Kidney capillary endothelial cell (primary cell): Measurements from ENCODE around the gene SNX30.
A peak's percentile ranks its signal among the peaks of the same experiment; 100 is the strongest.

Experiments
- DNase-seq: peaks from one replicate; pipeline ENCODE4 v3.0.0-alpha.2; 2018; ENCODE audit warnings: low spot score

The SNX30 gene

DNA sequence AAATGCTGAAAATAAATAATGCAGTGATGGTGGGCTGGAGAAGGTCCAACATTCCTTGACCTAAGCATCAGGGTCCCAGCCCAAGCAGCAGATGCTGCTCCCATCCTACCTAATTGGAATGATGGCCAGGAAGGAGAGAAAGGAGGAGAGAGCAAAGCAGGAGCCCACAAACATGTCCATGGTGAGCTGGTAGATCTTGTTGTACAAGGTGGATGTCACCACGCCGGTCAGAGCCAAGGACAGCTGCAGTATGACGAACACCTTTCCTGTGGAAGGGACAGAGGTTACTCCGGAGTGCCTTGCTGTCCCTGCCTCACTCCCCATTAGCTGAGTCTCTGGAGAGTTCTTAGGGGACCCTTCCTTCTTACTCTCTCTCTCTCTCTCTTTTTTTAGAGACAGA lies 135.8 kb downstream of the SNX30 start:
- DNase-seq, result no peak

DNA sequence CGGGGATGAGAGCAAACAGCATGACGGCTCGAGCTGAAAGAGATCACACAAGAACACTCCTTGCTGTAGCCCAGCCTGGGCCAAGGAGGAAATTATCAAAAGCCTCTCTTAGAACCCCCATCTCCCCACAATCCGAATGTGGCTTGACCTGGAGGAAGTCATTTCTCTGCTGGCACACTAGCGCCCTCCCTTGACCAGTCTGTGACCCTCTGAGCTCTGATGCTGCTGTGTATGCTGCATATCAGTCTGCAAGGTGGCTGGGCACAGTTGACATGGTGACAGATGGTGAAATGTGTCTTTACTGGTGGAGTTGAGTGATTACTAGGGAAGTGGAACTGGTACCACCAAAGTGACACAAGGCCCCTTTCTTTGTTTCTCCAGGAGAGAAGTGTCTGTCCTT lies 136.8 kb downstream of the SNX30 start:
- no peak for DNase-seq

- no peak for DNase-seq
Measured at GRCh38 chr9:112890106-112891081, 139.8 kb downstream of the SNX30 start, which contains the start of gene SLC46A2. Gene SLC46A2, minus strand, starts transcription at chr9:112890876. Its CDS starts 195 bp downstream, at chr9:112890681.

DNA sequence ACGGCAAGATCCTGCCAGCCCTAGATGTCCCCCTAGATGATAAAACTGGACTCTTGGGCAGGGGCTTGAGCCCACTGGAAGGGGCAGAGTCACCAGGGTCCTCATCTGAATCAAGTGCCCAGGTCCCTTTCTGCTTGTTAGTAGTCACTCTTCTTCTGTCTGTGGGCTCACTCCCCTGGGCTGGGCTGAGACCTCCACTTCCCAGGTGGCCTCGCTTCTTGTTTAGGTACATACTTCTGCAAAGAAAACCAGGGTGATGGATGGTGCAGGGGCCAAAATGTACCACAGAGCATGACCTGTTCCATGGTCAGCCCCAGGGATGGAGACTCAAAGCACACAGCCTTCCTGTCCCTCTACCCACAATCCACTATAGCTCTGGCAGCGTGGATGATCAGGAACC lies 141.0 kb downstream of the SNX30 start:
- no peak for DNase-seq

- DNase-seq, result no peak
Measured at GRCh38 chr9:112892981-112893380, 142.4 kb downstream of the SNX30 start.

GRCh38 chr9:112894041-112894440 lies 143.5 kb downstream of the SNX30 start:
- peak; percentile 40 for DNase-seq

- no peak for DNase-seq
Measured at GRCh38 chr9:112894699-112895098, 144.1 kb downstream of the SNX30 start.

DNA sequence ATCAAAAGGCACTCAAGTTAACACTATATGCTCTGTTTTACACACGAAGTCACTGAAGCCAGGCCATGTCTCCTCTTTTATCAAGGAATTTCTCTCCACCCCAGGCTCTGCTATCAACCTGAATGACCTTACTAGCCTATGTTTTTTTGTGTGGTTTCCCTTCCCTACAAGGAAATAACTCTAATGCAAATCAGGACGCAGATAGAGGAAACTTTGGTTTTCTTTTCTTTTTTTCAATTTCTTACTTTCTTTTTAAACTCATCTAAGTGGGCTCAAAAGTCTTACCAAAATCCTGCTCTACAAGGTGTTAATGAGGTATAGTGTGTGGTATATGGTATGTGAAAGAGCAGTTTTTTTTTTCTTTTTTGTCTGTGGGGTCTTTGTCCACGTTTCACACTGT lies 145.6 kb downstream of the SNX30 start:
- DNase-seq, result no peak

- DNase-seq, result no peak
Measured at GRCh38 chr9:112898872-112899311, 148.3 kb downstream of the SNX30 start.

GRCh38 chr9:112900488-112900887 lies 149.9 kb downstream of the SNX30 start:
- DNase-seq, result no peak

DNA sequence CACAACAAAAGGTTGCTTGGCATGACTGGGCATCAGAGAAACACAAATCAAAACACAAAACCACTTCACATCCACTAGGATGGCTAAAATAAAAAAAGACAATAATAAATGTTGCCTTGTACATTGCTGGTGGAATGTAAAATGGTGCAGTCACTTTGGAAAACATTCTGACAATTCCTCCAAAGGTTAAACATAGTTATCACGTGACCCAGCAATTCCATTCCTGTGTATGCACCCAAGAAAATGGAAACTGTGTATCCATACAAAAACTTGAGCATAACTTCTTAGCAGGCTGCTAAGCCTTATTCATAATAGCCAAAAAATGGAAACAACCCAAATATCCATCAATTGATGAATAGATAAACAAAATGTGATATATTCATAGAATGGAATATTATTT lies 150.3 kb downstream of the SNX30 start:
- DNase-seq, result no peak

DNA sequence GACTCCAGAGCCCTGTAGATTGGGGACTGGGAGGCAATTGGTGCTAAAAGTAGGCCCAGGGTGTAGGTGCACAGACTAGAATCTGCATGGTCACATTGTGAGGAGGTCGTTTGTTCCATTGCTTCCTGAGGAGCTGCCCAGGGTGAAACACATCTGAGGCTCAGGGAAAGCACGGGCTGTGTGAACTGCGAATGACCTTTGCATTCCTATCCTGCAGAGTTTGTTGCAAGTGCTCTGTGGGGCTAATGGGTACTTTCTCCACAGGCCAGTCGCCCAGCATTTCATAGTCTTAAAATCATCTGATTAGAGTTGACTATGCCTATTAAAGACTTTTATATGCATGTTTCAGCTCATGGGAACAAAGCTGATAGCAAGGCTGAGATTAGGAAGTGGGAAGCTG lies 154.5 kb downstream of the SNX30 start:
- DNase-seq, result no peak

DNA sequence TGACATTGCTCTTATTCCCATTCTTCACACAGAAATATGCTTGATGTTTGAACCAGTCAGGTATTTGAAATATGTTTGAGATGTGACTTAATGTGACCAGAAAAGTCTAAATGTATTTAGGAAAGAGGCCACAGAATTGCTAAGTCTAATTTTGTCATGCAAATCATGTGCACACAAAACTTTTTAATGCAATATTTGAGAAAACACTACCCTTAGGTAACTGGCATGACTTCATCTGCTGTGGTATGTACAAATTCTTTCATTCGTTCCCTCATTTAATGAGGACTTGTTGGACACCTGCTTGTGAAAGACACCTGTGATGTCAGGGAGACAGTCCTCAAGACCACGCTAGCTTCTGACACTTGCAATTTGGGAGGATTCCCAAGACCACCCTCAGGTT lies 161.2 kb downstream of the SNX30 start:
- DNase-seq, result no peak

- no peak for DNase-seq
Measured at GRCh38 chr9:112912636-112913035, 162.1 kb downstream of the SNX30 start.

DNA sequence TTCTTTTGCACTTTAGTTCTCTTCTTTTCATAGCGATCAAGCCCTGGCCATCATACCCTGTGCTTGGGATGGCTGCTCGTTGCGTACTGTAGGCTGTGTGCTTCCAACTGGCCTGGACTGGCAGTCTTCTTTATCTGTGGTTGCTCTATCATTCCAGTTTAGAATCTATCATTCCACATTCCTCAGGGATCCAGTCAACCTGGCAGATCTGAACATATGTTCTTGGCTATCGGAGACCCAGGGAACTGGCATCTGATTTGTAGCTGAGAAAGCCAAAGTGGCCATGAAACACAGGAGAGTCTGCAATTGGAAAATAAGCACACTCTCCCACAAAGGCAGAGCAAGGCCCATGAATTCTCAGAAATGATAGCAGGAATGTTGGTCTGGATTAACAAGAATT lies 162.8 kb downstream of the SNX30 start:
- DNase-seq, result no peak

- DNase-seq, result no peak
Measured at GRCh38 chr9:112914524-112914923, 164.0 kb downstream of the SNX30 start.

- DNase-seq, result no peak
Measured at GRCh38 chr9:112917047-112917986, 166.8 kb downstream of the SNX30 start.

DNA sequence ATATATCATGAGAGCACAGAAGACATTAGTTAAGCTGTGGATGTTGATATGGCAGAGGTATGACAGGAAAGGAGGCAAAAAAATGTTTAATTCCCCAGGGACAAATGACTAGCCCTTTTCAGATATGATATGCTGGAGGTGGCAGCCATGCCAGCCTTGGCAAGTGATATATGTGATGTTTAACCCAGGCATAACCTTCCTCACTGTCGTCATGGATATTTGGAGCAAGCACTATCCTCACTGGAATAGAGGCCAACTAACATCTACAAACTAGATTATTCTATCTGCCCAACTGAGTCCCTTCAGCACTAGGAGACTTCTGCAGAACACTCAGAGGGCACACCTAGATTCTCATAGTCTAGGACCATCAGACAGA lies 167.4 kb downstream of the SNX30 start:
- no peak for DNase-seq

- DNase-seq, result peak; percentile 3
Measured at GRCh38 chr9:112921549-112921948, 171.0 kb downstream of the SNX30 start.
